Measurements from ENCODE around the gene FPGS.
A peak's percentile ranks its signal among the peaks of the same experiment; 100 is the strongest.

The FPGS gene

DNA sequence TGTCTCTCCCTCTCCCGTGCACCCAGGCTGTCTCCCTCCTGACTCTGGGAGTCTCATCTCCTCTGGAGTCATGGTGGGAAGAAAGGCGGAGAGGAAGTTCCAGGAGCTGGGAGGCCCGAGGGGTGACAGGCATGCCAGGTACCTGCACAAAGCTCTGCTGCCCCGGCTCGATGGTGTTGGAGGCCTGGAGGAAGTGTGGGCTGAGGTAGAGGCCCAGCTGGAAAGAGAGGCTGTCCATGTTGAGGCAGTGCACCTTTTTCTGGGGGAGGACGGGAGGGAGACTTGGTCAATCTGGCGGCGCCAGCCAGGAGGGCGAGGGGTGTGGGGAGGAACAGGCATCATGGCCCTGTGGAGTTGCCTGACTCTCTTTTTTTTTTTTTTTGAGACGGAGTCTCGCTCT is 15.9 kb downstream of the FPGS start:
- no peak overlapping the region for H3K4me3 ChIP-seq (ENCODE audit: low read depth, low read length)
- TF ChIP-seq, protein P1, sequence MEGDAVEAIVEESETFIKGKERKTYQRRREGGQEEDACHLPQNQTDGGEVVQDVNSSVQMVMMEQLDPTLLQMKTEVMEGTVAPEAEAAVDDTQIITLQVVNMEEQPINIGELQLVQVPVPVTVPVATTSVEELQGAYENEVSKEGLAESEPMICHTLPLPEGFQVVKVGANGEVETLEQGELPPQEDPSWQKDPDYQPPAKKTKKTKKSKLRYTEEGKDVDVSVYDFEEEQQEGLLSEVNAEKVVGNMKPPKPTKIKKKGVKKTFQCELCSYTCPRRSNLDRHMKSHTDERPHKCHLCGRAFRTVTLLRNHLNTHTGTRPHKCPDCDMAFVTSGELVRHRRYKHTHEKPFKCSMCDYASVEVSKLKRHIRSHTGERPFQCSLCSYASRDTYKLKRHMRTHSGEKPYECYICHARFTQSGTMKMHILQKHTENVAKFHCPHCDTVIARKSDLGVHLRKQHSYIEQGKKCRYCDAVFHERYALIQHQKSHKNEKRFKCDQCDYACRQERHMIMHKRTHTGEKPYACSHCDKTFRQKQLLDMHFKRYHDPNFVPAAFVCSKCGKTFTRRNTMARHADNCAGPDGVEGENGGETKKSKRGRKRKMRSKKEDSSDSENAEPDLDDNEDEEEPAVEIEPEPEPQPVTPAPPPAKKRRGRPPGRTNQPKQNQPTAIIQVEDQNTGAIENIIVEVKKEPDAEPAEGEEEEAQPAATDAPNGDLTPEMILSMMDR (IDR thresholded peaks at IDR 0.05; ENCODE audit: borderline replicate concordance, insufficient read depth, low read depth, low read length), result no peak

DNA sequence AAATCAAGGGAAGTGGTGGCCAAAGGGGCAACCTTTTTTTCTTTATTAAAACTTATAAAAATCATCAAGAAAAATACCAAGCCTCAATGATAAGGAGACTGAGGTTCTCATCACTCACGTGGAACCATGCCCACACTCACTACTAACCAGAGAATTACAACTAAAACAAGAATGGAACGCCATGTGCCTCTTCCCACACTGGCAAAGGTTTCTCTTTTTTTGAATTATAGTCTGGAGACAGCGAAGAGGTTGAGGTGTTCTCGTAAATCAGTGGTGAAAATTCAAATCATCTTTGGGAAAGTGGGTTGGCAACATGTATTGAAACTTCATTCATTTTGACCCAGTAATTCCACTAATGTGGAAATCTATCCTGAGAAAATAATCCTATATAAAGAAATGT is 19.4 kb downstream of the FPGS start:
- no peak overlapping the region for H3K4me3 ChIP-seq (ENCODE audit: low read depth, low read length)

DNA sequence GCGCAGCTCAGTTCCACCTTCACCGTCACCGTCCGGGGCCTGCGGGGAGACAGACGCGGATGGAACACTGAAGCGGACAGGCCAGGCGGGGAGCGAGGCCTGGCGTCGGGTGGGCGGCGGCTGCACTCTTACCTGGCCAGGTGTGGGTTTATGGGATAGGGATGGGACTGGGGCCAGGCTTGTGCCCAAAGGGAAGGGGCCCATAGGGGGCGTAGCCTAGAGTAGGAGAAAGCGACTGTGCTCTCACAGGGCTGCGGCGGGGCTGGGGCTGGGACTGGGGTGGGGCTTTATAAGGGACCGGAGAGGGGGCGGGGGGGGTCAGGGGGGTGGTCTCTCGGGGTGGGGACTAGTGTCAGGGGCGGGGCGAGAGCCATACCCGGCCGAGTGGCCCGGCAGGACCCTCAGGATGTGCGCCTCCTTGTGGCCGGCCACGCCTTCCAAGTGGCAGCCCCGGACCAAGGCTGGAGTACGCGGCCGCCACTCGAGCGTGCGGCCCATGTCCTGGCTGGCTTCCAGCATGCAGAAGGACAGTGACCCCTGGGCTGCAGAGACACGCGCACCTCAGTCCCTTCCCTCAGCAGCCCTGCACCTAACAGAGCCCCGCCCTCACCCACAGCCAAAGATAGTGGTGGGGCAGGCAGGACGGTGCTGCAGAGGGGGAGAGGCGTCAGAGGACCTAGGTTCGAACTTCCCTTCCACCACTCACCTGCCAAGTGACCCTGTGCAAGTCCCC is 22.8 kb downstream of the FPGS start:
- TF ChIP-seq, protein P1 (IDR thresholded peaks at IDR 0.05; ENCODE audit: borderline replicate concordance, insufficient read depth, low read depth, low read length), result peak; percentile 49
- no peak overlapping the region for H3K4me3 ChIP-seq (ENCODE audit: low read depth, low read length)

More for the DNA sequence above, 19.4 kb downstream of the FPGS start:
- TF ChIP-seq, protein P1 (IDR thresholded peaks at IDR 0.05; ENCODE audit: borderline replicate concordance, insufficient read depth, low read depth, low read length), result no peak

DNA sequence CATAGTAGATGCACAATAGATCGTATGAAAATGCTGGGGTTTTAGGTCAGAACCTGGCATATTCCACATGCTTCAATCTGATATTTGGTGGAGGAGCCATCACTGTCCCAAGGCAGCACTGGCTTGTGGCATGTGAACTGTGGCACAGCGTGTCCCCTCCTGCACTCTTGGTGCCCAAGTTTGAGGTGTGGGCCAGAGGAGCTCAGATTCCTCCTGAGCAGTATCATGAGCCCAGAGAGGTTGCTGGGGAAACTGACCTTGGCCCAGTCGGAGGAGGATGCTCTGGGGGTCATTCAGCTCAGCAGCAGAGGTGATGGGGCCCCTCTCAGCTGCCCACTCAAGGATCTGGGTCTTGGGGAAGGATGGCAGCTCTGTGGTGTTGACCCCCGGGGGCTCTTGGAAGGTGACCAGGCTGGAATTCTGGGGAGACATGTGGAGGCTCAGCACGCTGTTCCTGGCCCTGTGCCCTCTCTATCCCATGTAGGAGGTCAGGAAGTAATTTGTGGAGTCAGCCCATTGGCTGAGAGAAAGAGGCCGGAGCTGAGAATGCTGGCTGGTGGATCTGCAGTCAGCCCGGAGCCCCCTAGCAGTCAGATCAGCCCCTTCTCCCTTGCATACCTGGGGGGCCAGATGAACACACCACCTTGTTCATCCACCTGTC is 23.7 kb downstream of the FPGS start:
- TF ChIP-seq, protein P1 (IDR thresholded peaks at IDR 0.05; ENCODE audit: borderline replicate concordance, insufficient read depth, low read depth, low read length), result no peak
- no peak overlapping the region for H3K4me3 ChIP-seq (ENCODE audit: low read depth, low read length)

DNA sequence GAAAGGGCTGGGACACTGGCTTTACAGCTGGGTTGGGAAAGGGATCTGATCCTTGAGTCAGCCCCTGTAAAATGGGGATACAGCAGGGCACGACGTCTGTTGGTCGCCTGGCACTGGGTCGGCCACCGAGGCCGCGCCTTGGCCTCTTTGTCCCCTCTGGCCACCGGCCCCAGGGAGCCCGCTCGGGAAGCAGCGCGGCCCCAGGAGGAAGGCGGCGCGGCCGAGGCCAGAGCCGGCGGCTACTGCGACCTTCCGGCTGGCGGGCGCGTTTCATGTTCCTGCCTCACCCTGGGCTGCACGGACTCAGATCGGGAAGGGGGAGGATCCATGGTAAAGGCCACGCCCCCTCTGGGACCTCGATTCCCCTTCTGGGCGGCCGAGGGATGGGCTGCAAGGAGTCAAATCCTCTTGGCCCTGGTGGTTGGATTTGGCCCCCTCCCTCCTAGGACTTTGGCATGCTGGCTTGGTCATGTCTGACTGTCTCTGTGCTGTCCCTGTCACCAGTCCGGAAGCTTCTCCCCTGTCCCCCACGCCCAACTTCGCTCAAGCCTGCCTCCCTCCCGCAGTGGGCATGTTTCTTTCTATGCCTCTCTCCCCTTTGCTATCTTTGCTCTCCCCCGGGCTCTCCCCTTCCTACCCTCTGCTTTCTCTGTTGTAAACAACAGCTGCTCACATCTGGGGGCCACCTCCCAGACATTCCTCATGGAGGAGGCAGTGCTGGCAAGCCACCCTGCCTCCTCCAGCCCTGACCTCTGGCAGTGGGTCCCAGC is 25.8 kb downstream of the FPGS start:
- no peak overlapping the region for H3K4me3 ChIP-seq (ENCODE audit: low read depth, low read length)
- TF ChIP-seq, protein P1 (IDR thresholded peaks at IDR 0.05; ENCODE audit: borderline replicate concordance, insufficient read depth, low read depth, low read length), result no peak

DNA sequence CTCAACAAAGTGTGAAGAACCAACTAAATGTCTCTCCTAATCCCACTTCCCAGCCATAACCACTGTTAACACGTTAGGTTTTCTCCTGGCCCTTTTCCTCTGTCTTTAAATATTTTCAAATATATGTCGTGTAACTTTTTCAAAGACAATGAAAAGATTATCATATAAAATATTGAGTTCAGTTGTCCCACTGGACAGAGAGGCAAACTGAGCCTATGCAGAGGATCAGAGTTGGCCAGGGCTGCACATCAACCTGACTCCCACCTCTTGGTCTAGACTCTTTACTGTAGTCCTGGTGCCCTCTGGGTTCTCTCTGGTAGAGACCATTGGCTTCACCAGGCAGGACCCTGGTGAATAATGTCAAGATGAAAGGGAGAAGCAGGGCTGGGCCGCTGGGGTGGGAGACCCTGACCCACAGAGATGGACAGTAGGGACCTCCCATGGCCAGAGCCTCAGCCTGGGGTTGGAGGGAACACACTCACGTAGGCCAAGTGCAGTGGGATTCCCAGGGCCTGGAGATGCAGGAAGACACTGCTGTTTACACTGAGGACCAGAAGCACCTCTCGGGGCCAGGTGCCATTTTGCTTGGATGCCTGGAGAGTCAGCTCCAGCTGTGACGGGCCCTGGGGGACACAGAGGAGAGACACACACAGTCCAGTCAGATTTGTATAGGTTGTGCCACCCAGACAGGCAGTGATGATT is 26.7 kb downstream of the FPGS start:
- no peak overlapping the region for H3K4me3 ChIP-seq (ENCODE audit: low read depth, low read length)
- TF ChIP-seq, protein P1 (IDR thresholded peaks at IDR 0.05; ENCODE audit: borderline replicate concordance, insufficient read depth, low read depth, low read length), result no peak
